GM19452 (cell line): ENCODE measurements around the gene DENND1B.
"Not testable (repeated sequence)": the region's sequence is repeated elsewhere in the genome, so short reads cannot be mapped to it uniquely, and the experiment has no call there.

Experiments used
- ATAC-seq: cut with Tn5 transposase; IDR thresholded peaks from one replicate; pipeline ENCODE4 v1.9.1; 2021; ENCODE audit not compliant: unreplicated experiment

DENND1B gene

DNA sequence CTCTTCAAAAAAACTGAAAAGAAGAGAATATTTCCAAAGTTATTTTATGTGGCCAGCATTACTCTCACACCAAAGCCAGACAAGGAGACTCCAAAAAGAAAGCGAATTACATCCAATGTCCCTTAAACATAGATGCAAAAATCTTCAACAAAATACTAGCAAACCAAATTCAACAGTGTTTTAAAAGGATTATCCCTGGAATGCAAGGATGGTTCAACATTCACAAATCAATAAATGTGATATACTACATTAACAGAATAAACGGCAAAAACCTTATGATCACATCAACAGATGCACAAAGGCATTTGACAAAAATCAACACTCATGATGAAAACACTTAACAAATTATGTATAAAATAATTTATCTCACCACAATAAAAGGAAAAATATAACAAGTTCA is 207.8 kb downstream of the DENND1B start:
- ATAC-seq: no peak

DNA sequence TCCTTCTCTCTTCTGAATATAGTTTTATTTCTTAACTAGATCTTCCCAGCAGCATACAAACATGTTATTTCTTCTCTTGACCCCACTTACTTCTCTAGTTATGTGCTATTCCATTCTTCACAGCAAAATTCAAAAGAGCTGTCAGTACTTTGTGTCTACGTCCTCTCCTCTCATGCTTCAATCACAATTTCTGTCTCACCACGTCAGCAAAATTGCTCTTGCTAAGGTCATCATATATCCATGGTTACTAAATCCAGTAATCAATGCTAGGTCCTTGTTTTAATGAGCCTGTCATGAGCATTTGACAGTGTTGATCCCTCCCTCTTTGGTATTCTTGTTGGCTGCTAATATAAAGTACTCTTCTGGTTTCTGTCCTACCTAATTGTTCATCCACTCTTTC is 214.2 kb downstream of the DENND1B start:
- no peak for ATAC-seq

DNA sequence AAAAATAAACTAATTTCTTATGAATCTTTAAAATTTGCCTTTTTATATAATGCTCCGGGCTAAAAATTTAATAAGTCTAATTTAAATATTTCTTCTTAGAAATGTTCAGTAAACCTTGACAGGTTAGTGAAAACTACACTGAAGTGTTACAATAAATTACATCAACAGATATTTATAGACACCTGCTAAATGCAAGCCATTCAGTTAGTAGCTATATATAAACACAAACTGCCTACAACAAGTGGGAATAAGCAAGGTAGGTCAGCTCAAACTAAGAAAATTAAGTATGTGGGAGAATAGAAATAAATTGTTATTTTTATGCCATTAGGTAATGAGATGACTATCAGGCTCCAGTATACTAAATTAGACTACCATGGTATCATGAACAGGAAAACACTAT is 215.6 kb downstream of the DENND1B start:
- no peak for ATAC-seq

DNA sequence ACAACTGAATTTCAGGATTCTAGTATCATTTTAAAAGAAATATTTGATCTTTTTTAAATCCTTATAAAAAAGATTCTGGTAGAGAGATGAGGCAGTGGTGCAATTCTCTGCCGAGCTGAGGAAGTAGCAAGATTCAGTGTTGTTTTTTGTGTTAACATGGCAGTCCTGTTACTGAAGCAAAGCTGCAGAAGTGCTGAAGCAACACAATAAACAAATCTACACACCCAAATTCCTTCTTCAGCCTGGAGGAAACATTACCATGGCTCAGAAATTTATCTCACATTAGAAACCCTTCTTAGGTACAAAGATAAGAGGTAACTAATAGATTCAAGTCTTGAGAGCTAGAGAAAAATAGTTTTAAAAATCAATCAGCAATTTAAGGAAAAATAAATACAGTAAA is 216.0 kb downstream of the DENND1B start:
- no peak for ATAC-seq

DNA sequence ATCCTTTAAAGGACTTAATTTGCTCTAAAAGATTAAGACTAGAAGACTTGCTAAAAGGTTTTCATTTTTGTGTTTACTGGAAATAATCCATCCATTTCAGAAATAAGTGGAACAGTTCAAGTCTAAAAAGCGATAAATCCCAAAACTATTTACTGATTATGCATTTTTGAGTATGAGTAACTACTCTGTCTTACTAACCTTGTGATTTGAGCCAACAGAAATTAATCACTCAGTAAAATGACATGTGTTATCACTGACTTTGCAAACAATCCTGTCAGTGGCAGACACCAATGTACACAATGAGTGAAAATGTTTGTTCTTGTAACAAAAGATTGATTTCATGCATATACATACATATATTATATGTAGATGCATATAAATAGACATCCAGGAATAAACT is 218.0 kb downstream of the DENND1B start:
- ATAC-seq: no peak

DNA sequence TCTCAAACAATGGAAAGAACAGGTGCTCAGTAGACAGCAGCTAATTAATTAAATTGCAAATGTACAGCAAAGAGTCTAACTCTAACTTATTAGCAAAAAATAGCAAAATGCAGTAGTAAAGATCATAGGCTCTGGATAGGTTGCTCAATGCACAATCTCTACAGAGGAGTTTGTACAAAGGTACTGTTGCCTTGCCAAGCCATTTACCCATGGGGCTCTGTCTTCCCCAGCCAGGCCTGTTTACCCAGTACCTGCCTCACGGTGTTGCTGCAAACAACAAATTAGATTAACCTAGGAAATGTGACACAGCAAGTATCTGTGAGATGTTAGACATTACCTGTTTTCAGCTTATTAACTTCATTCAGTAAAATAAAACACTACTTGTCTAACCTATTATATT is 222.0 kb downstream of the DENND1B start:
- no peak for ATAC-seq

DNA sequence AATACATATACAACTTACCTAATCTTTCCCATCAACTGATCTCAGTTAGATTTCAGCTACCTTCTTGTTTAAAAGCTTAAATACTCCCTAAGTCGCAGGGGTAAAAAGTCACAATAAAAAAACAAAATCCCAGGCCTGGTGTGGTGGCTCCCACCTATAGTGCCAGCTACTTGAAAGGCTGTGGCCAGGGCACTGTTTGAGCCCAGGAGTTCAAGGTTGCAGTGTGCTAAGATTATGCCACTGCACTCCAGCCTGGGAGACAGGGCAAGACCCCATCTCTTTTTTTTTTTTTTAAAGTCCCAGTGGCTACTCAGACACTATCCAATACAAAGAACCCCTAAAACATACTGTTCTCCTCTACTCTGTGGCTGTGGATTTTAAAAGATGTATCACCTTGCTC is 228.3 kb downstream of the DENND1B start:
- ATAC-seq: no peak

DNA sequence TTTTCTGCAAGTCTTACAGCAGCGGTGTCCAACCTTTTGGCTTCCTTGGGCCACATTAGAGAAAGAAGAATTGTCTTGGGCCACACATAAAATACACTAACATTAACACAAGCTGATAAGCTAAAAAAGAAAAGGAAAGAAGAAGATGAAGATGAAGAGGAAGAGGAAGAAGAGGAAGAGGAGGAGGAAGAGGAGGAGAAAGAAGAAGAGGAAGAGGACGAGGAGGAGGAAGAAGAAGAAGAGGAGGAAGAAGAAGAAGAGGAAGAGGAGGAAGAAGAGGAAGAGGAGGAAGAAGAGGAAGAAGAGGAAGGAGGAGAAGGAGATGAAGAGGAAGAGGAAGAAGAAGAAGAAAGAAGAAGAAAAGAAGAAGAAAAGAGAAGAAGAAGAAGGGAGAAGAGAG is 230.7 kb downstream of the DENND1B start:
- no peak for ATAC-seq

DNA sequence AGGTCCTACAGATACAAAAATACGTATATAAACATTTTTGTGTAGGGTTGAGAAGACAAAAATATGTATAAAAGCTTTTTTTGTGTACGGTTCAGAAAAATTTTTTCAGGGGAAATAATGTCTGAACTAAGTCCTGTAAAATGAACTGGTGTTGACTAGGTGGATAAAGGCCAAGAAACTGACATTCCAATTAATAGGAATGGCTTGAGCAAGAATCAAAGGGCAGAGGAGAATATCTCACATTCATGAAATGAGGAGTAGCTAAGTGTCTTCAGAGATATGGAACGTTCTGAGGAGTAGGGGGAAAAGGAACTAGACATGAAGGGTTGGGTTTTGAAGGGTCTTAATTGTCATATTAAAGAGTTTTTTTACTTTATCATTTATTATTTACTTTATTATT is 231.2 kb downstream of the DENND1B start:
- ATAC-seq: no peak

DNA sequence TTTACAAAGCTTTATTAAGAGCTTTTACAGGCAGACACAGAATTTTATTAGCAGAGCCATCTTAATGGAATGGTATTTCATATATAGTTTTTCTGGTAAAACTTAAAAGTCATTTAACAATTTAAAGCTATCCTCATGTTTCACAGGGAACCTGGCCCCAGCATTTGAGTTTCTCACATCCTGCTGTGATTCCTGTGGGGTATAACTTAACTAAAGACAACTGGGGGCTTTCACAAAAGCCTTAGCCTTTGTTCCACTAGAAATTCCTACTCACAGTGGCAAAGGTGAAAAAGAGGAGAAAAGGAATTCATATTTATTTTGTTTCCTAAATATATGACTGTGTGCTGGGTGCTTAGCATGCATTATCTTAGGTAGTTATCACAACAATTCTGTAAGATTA is 233.9 kb downstream of the DENND1B start:
- ATAC-seq: no peak

DNA sequence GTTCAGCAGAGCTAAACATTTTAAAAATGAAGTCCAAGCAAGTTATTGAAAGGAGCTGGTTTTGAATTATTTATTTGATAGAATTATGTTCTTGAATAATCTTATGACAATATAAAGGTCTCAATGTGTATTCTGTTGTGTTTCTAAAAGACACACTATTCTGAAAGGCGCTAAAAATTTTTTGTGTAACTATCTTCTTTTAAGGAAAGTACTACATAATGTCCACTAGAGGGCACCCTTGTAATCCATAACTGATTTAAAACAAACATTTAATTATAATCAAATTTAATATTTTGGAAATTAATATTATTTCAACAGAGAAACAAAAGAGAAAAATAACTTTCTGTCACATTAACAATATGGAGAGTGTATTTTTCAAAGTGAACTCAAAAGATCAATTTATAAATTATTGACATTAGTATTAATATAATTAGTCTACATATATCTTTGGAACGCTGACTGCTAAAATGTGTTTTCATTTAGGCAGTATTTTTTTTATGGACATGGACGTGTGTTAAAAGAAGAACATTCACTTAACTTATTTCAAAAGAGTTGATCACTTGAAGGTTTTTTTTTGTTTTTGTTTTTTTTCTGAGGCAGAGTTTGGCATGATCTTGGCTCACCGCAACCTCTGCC is 248.4 kb downstream of the DENND1B start:
- no peak for ATAC-seq

DNA sequence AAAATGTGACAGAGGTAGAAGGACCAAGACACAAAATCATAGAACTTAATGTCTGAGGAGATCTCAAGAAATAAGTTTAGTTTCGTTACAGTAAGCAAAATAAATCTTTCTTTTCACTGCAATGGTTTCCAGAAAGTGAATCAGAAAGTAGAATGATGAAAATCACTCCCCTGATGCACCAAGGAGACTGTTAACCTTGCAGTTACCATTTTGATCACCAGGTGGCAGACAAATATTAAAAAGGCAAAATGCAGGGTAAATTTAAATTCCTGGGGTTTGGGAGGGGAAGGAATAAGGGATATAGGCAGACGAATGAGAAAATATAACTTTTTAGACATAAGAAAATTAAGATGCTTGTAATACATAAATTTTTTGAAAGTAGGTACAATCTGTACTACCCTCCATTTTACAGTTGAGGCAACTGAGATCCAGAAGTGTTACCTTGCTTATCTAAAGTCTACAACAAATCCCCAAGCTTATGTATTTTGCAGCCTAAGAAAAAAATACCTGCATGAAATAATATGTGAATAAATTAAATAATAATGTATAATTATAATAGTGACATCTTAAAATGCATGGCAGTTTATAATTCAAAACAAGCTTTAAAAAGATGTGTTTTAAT is 254.1 kb downstream of the DENND1B start:
- peak; percentile 80 for ATAC-seq

DNA sequence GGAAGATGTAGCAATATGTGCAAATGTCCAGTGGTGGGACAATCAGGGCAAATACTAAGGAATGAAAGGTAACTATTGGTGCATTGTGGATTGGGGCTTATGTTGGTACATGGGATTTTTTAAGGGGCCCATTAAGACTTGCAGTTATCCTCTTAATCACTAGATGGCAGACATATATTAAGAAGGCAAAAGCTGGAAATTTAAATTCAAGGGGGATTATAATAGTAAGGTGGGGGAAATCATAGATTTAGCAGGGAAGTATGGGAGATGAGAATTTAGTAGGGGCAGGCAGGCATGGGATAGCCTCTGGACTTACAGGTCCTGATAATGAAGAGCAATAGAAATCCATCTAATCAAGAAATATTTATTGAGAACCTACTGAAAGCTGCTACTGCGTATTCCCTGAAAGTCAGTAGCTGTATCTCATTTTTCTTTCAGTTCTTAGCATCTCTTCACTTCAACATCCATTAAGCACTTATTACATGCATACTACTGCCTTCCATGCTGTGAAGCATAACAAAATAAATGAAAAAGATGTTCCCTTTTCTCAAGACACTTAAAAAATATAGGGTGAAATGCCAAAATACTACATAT is 255.4 kb downstream of the DENND1B start:
- no peak for ATAC-seq

DNA sequence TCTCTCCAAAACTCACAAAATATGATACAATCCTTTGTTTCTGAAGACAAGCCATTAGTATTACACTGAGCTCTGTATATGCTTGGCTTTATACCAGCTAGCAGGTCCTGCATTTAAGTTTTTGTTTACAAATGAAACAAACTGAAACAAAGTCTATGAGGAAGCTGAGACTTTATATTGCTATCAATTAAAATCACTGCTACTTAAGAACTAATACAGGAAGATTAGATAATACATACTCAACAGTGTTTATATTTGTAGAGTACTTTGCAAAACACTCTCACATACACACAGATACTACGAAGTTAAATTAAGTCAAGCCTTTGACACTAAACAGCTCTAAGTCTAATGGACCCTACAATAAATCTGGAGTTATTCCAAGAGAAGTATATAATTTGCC is 259.9 kb downstream of the DENND1B start:
- ATAC-seq: no peak

DNA sequence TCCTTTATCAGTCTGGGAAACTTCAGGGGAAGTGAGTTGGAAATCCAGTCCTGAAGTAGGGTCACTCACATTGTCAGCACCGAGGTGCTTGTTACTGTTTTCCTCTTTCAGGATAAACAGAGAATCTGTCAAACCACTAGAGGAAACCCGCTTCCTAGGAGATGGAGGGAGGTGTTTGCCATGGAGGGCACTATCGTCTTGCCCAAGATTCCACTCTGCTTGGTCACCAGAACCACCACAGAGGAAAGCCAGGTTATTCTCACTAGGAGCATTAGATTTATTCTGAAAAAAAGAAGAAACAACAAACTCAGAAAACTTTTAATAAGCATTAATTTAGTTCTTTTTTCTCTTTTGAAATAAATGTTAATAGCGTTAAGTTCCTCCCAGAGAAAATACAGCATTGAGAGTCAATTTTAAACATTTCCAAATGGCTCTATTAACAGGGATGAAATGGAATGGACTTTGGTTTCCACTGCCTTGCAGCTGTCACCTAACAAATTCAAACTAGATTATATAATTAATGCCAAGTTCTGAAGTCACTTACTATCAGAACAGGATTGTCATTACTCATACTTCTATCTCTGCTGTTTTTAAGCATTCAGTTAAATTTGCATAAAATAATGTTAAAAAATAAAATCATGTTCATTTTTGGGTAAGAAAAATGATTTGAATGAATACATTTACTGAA is 264.4 kb downstream of the DENND1B start:
- no peak for ATAC-seq

DNA sequence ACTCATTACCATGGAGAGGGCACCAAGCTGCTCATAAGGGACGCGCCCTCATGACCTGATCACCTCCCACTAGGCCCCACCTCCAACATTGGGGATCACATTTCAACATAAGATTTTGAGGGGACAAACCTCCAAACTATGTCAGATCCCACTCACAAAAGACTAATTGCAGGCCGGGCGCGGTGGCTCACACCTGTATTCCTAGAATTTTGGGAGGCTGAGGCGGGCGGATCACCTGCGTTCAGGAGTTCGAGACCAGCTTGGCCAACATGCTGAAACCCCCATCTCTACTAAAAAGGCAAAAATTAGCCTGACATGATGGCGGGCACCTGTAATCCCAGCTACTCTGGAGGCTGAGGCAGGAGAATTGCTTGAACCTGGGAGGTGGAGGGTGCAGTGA is 278.6 kb downstream of the DENND1B start:
- no peak for ATAC-seq

DNA sequence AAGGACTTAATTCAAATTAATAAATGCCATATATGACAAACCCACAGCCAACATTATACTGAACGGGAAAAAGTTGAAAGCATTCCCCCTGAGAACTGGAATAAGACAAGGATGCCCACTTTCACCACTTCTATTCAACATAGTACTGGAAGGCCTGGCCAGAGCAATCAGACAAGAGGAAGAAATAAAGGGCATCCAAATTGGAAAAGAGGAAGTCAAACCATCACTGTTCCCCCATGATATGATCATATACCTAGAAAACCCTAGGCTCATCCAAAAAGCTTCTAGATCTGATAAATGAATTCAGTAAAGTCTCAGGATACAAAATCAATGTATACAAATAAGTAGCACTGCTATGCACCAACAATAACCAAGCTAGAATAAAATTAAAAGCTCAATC is 283.8 kb downstream of the DENND1B start:
- not testable (repeated sequence) for ATAC-seq

DNA sequence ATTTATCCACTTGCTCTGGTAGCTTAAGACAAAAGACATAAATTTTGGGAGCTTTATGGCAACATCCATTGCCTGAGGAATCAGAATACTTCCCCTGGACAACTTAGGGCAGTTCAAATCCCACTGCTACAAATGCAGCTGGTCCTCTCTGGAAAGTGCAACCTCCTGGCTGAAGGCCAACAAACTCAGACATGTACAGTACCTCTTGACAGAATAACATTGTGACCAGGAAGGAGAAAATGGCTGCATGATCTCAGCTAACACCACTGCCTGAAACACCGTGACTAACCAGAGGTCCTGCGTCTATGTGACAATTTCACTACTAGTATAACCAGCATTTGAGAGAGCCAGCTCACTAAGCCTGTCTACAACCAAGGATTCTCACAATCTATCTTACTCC is 288.3 kb downstream of the DENND1B start:
- ATAC-seq: no peak

DNA sequence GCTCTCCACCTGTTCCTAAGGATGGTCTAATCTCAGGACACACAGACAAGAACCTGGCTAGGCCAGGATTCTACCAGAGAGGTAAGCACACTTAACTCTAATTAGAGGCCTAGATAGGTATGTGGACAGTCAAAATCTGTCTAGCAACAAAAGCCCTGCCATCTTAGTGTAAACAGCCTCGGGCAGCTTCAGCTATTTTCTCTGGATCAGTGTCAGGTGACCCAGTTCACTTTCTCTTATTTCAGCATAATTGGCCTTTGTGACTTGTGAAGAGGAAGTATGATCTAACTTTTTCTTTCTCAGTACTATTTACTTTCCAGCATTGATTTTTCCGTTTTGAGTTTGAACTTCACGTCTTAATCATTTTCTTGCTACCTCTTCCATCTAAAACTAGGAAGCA is 289.5 kb downstream of the DENND1B start:
- no peak for ATAC-seq

DNA sequence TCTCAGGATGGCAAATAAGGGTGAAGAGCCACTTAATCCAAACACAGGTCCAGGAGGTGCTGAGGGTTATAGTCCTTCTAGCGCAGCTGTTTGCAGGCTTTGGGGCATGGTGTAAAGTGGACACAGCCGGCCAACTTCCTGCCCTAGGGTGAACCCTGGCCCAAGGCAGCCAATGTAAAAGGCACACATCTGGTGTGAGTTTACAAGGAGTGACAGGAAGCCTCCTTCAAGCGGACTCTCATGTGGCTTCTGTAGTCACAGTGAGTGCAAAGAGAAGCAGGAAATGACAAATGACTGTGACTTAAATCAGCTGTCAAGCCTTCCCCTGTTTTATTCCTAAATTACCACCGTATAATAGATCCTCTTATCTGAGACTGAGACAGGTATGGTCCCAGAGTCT is 294.2 kb downstream of the DENND1B start:
- peak; percentile 71 for ATAC-seq

DNA sequence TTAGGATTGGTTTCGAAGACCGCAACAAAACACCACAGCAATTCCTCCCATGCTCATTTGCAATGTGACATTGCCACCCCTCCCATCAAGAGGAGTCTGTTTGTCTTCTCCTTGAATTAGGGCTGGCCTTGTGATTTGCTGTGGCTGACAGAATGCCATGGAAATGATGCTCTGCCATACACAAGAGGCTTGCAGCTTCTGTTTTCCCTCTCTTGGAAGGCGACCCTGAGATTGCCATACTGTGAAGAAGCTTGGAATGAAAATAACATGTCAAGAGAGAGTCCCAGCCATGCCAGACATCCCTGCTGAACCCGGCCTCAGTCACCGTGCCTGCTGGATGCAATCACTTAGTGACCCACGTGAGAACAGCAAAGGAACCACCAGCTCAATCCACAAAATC is 294.8 kb downstream of the DENND1B start:
- no peak for ATAC-seq

DNA sequence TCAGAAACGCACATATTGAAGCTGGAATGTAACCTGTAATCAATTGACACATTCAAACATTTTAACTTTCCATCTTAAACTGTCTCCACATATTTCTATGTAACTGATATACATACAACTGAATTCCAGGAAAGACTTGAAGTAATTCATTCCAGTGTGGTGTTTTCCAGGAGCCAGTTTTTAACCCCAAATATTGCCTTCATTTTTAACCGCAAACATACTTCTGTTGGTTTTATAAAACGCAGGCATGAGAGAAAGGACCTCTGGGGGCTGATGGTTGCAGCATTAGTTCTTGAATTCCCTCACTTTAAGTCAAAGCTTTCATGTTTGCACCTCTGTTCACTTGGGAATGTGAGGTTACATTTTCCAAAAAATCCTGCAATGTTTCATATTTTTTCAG is 303.1 kb downstream of the DENND1B start:
- ATAC-seq: no peak
